A673 (cell line): ENCODE measurements around the gene ADGRD1. TPM values are rescaled to one million over a fixed set of nuclear protein-coding genes. Genes with fewer than 3 reads are reported as not detected.

Experiments used
- BruUV-seq: library from RNA; stranded (reverse); fragments of 400-500 nt; replicated peaks from 2 replicates; lab custom pipeline; 2021; lab: Mats Ljungman, UMichigan
- CTCF ChIA-PET: fragments of 300-600 bp; sonication (Branson Sonifier 250); formaldehyde crosslinking; loops from one replicate; lab custom pipeline; 2022; ENCODE audit warnings: antibody characterized with exemption; lab: Charles Lee
- POLR2A ChIA-PET: fragments of 300-600 bp; sonication (Branson Sonifier 250); formaldehyde crosslinking; loops from one replicate; lab custom pipeline; 2022; ENCODE audit warnings: antibody characterized with exemption; ENCODE audit not compliant: low non-redundant PET; lab: Charles Lee
- DNase-seq: peaks from one replicate; pipeline ENCODE4 v3.0.0-alpha.2; 2015; ENCODE audit warnings: low spot score
- H3K27ac ChIP-seq: fragments of 200-600 bp; sonication (generic); 2 replicates; pipeline ENCODE4 v1.5.1; 2016; ENCODE audit warnings: mixed run types, low read depth, mild to moderate bottlenecking, mixed read lengths, antibody characterized with exemption, low read length; ENCODE audit not compliant: poor library complexity, severe bottlenecking
- H3K27me3 ChIP-seq: fragments of 200-600 bp; sonication (generic); replicated peaks from 2 replicates; pipeline ENCODE4 v1.6.1; 2017; ENCODE audit warnings: mixed run types, low read depth, mild to moderate bottlenecking, mixed read lengths, antibody characterized with exemption, low read length; ENCODE audit not compliant: insufficient read depth, poor library complexity
- H3K36me3 ChIP-seq: fragments of 200-600 bp; sonication (generic); 2 replicates; pipeline ENCODE4 v1.6.1; 2016; ENCODE audit warnings: mixed run types, mild to moderate bottlenecking, mixed read lengths, antibody characterized with exemption, low read length; ENCODE audit not compliant: insufficient read depth, poor library complexity, severe bottlenecking
- H3K4me1 ChIP-seq: fragments of 200-600 bp; sonication (generic); 2 replicates; pipeline ENCODE4 v1.6.1; 2017; ENCODE audit warnings: mixed run types, mild to moderate bottlenecking, mixed read lengths, antibody characterized with exemption, low read length; ENCODE audit not compliant: insufficient read depth, poor library complexity, severe bottlenecking
- H3K4me3 ChIP-seq: fragments of 200-600 bp; sonication (generic); 2 replicates; pipeline ENCODE4 v1.5.1; 2016; ENCODE audit warnings: low read depth, mixed run types, mild to moderate bottlenecking, mixed read lengths, low read length; ENCODE audit not compliant: poor library complexity, severe bottlenecking
- H3K9me3 ChIP-seq: fragments of 200-600 bp; sonication (generic); 2 replicates; pipeline ENCODE4 v1.6.1; 2016; ENCODE audit warnings: mixed run types, low read depth, mild to moderate bottlenecking, mixed read lengths, antibody characterized with exemption, low read length; ENCODE audit not compliant: poor library complexity, severe bottlenecking
- CTCF ChIP-seq: fragments of 300-800, 200-600 bp; sonication (generic); conservative IDR thresholded peaks from 2 replicates; pipeline ENCODE4 v1.5.1; 2017; ENCODE audit warnings: low read depth, mild to moderate bottlenecking, antibody characterized with exemption, low read length, moderate library complexity, mixed read lengths
- EZH2 ChIP-seq: fragments of 200-600 bp; sonication (generic); IDR thresholded peaks from 2 replicates; pipeline ENCODE4 v1.6.1; 2017; ENCODE audit warnings: borderline replicate concordance, low read depth, mild to moderate bottlenecking, mixed read lengths, antibody characterized with exemption, low read length; ENCODE audit not compliant: poor library complexity, severe bottlenecking
- intact Hi-C: fragments of 100-400 bp; cut with micrococcal nuclease; formaldehyde crosslinking; loops from one replicate; pipeline ENCODE4 v1.10.0; 2022; ENCODE audit not compliant: unreplicated experiment
- total RNA-seq: library from RNA; stranded (reverse); gene quantifications from 2 replicates; pipeline ENCODE4 v1.2.3, GENCODE V29; 2021

ADGRD1 gene
- total RNA-seq, 1 experiment from 2014 or later = not detected

GRCh38 chr12:131093971-131094830 is 140.5 kb downstream of the ADGRD1 start:
- BruUV-seq = no TSS peak
- intact Hi-C loops = no loop called here
- H3K27me3 ChIP-seq = no peaks in the 10 kb centered on the region
- no peak overlapping the region for H3K4me3 ChIP-seq
- ChIA-PET CTCF (no interaction called here), POLR2A (no interaction called here)
- H3K4me1 ChIP-seq = no peaks in the 10 kb centered on the region
- H3K9me3 ChIP-seq = no peaks in the 10 kb centered on the region
- DNase-seq = no peak
- H3K36me3 ChIP-seq = no peaks in the 10 kb centered on the region
- TF ChIP-seq CTCF = no peak
- no peak for TF ChIP-seq EZH2
- H3K27ac ChIP-seq = no peak overlapping the region

- CTCF ChIA-PET = no interaction called here
- no peaks in the 10 kb centered on the region for H3K36me3 ChIP-seq
- POLR2A ChIA-PET = no interaction called here
- DNase-seq = no peak
- TF ChIP-seq EZH2 = no peak
- H3K4me3 ChIP-seq = no peak overlapping the region
- no peak overlapping the region for H3K27ac ChIP-seq
- H3K9me3 ChIP-seq = no peaks in the 10 kb centered on the region
- intact Hi-C loops = no loop called here
- no peaks in the 10 kb centered on the region for H3K27me3 ChIP-seq
- no TSS peak for BruUV-seq
- no peaks in the 10 kb centered on the region for H3K4me1 ChIP-seq
These were observed 141.4 kb downstream of the ADGRD1 start for GRCh38 chr12:131094831-131095805.

GRCh38 chr12:131095826-131096680 is 142.3 kb downstream of the ADGRD1 start:
- no peaks in the 10 kb centered on the region for H3K27me3 ChIP-seq
- H3K9me3 ChIP-seq = no peaks in the 10 kb centered on the region
- no peaks in the 10 kb centered on the region for H3K4me1 ChIP-seq
- no peak overlapping the region for H3K27ac ChIP-seq
- no TSS peak for BruUV-seq
- no peak for DNase-seq
- intact Hi-C loops = no loop called here
- ChIA-PET CTCF (no interaction called here), POLR2A (no interaction called here)
- no peak overlapping the region for H3K4me3 ChIP-seq
- no peaks in the 10 kb centered on the region for H3K36me3 ChIP-seq
- TF ChIP-seq EZH2 (no peak), CTCF (no peak)
